DND-41 (cell line): ENCODE measurements around the gene RITA1.

Experiments
- ATAC-seq: fragments of 200-7000 bp; cut with Tn5 transposase; 3 replicates; pipeline ENCODE4 v1.9.1; 2021; ENCODE audit warnings: low read depth; ENCODE audit not compliant: insufficient read depth
- DNase-seq: peaks from one replicate; pipeline ENCODE4 v3.0.0-alpha.2; 2020
- H2AFZ ChIP-seq: 2 replicates; pipeline ENCODE4 v1.6.0; 2012; ENCODE audit warnings: low read depth, low read length
- H3K27ac ChIP-seq: 2 replicates; pipeline ENCODE4 v1.5.1; 2012; ENCODE audit warnings: low read length, inconsistent platforms
- H3K27me3 ChIP-seq: fragments of 200-600 bp; sonication (generic); 2 replicates; pipeline ENCODE4 v1.6.0; 2012; ENCODE audit warnings: low read length, mild to moderate bottlenecking, inconsistent platforms; ENCODE audit not compliant: insufficient read depth, poor library complexity
- H3K36me3 ChIP-seq: 2 replicates; pipeline ENCODE4 v1.5.1; 2012; ENCODE audit warnings: low read length, inconsistent platforms; ENCODE audit not compliant: insufficient read depth
- H3K4me1 ChIP-seq: 2 replicates; pipeline ENCODE4 v1.5.1; 2012; ENCODE audit warnings: mild to moderate bottlenecking, low read length; ENCODE audit not compliant: insufficient read depth
- H3K4me2 ChIP-seq: 2 replicates; pipeline ENCODE4 v1.6.0; 2012; ENCODE audit warnings: mild to moderate bottlenecking, moderate library complexity, low read length, inconsistent platforms; ENCODE audit not compliant: insufficient read depth
- H3K4me3 ChIP-seq, 2 experiments: fragments of 200-600 bp in 1 of 2; shearing (Covaris generic) in 1 of 2; 2 replicates each; pipeline ENCODE4 v1.5.1; 2012 to 2016; ENCODE audit warnings: inconsistent platforms in 2 of 2, low read length in 2 of 2, mild to moderate bottlenecking in 2 of 2, low read depth in 1 of 2, moderate library complexity in 1 of 2
- H3K79me2 ChIP-seq: 2 replicates; pipeline ENCODE4 v1.6.0; 2012; ENCODE audit warnings: low read length, inconsistent platforms; ENCODE audit not compliant: insufficient read depth
- H3K9ac ChIP-seq: 2 replicates; pipeline ENCODE4 v1.6.0; 2012; ENCODE audit warnings: low read depth, mild to moderate bottlenecking, inconsistent platforms, low read length, moderate library complexity
- H3K9me3 ChIP-seq: 2 replicates; pipeline ENCODE4 v1.5.1; 2012; ENCODE audit warnings: low read length, moderate library complexity, mild to moderate bottlenecking, inconsistent platforms; ENCODE audit not compliant: insufficient read depth, severe bottlenecking
- H4K20me1 ChIP-seq: 2 replicates; pipeline ENCODE4 v1.6.0; 2012; ENCODE audit warnings: low read length; ENCODE audit not compliant: insufficient read depth
- EZH2 ChIP-seq: IDR thresholded peaks from 3 replicates; pipeline ENCODE4 v1.6.1; 2012; ENCODE audit warnings: borderline replicate concordance, low read depth, mild to moderate bottlenecking, moderate library complexity, low read length, inconsistent platforms; ENCODE audit not compliant: severe bottlenecking
- TF ChIP-seq, protein P1 (sequence below): IDR thresholded peaks from 2 replicates; pipeline ENCODE4 v1.5.1; 2012; ENCODE audit warnings: borderline replicate concordance, low read length, moderate library complexity, mild to moderate bottlenecking; ENCODE audit not compliant: poor library complexity, severe bottlenecking; ENCODE audit errors: extremely low read depth

RITA1 gene

DNA sequence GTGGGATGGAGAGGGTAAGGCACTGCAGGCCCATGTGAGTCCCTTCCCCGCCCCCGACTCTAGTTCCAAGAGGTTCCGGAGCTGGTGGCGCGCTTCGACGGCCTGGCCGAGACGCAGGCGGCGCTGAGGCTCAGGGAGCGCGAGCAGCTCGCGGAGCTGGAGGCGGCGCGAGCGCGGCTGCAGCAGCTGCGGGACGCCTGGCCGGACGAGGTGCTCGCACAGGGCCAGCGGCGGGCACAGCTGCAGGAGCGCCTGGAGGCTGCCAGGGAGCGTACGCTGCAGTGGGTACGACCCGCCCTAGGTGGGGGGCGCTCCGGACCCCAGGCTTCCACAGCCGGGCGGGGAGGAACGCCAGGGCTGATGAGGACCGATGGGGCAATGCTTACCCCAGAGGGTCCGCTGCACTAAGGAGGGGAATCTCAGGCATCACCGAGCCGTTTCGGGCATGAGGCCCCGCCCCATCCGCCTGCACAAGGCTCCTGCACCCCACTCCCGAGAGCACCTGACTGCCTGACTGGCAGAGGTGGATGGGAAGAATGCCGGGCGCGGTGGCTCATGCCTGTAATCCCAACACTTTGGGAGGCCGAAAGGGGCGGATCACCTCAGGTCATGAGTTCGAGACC is 31.1 kb upstream of the RITA1 start:
- 0 out of 2 replicates have a peak overlapping the region, but pooled peaks have one; percentile 66 for H3K9ac ChIP-seq
- H3K4me3 ChIP-seq = peak overlapping the region in 1 of 2 experiments; percentile 54; a peak in 2 of 4 replicates
- ATAC-seq = peak; percentile 2; the same call in 1 of the 3 replicates
- H3K4me2 ChIP-seq = peak overlapping the region; percentile 96
- peaks cover 41% of the 10 kb centered on the region for H3K4me1 ChIP-seq
- H3K27ac ChIP-seq = no peak overlapping the region
- H2AFZ ChIP-seq = no peak overlapping the region
- H3K36me3 ChIP-seq = peaks cover 24% of the 10 kb centered on the region
- no peaks in the 10 kb centered on the region for H3K79me2 ChIP-seq
- H4K20me1 ChIP-seq = peaks cover 7% of the 10 kb centered on the region; the same call in 1 of the 2 replicates
- peak; percentile 38 for DNase-seq
- TF ChIP-seq, protein P1, sequence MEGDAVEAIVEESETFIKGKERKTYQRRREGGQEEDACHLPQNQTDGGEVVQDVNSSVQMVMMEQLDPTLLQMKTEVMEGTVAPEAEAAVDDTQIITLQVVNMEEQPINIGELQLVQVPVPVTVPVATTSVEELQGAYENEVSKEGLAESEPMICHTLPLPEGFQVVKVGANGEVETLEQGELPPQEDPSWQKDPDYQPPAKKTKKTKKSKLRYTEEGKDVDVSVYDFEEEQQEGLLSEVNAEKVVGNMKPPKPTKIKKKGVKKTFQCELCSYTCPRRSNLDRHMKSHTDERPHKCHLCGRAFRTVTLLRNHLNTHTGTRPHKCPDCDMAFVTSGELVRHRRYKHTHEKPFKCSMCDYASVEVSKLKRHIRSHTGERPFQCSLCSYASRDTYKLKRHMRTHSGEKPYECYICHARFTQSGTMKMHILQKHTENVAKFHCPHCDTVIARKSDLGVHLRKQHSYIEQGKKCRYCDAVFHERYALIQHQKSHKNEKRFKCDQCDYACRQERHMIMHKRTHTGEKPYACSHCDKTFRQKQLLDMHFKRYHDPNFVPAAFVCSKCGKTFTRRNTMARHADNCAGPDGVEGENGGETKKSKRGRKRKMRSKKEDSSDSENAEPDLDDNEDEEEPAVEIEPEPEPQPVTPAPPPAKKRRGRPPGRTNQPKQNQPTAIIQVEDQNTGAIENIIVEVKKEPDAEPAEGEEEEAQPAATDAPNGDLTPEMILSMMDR = no peak
- no peak for TF ChIP-seq EZH2
- H3K9me3 ChIP-seq = no peaks in the 10 kb centered on the region
- no peaks in the 10 kb centered on the region for H3K27me3 ChIP-seq

- Histone ChIP-seq H3K4me1 (peaks cover 35% of the 10 kb centered on the region), H3K4me2 (peak overlapping the region; percentile 10; the same call in 1 of the 2 replicates), H3K79me2 (no peaks in the 10 kb centered on the region), H4K20me1 (peaks cover 8% of the 10 kb centered on the region), H3K9ac (no peak overlapping the region), H2AFZ (no peak overlapping the region), H3K9me3 (no peaks in the 10 kb centered on the region), H3K36me3 (peaks cover 30% of the 10 kb centered on the region), H3K27ac (no peak overlapping the region), H3K4me3 (no peak overlapping the region), H3K27me3 (no peaks in the 10 kb centered on the region)
- ATAC-seq (no peak), DNase-seq (no peak)
- TF ChIP-seq, protein P1 = no peak
These were observed 30.5 kb upstream of the RITA1 start for GRCh38 chr12:113155060-113155459.

DNA sequence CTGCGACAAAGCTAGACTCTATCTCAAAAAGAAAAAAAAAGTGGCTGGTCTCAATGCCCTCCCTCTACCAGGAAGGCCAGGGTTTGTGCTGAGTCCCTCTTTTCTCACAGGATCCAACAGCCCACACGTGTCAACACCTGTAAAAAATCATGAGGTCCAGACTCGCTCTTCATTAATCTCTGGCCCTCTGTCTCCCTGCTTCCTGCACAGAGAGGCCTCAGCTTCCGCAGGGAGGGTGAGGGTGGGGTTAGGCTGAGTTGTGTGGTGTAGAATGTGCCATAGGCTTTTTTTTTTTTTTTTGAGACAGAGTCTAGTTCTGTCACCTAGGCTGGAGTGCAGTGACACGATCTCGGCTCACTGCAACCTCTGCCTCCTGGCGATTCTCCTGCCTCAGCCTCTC is 29.9 kb upstream of the RITA1 start:
- Histone ChIP-seq H3K4me1 (peaks cover 33% of the 10 kb centered on the region), H4K20me1 (peaks cover 11% of the 10 kb centered on the region), H2AFZ (no peak overlapping the region), H3K36me3 (peaks cover 36% of the 10 kb centered on the region), H3K27ac (no peak overlapping the region; the same call in 1 of the 2 replicates), H3K79me2 (no peaks in the 10 kb centered on the region), H3K4me2 (no peak overlapping the region), H3K9ac (no peak overlapping the region), H3K27me3 (no peaks in the 10 kb centered on the region), H3K9me3 (no peaks in the 10 kb centered on the region), H3K4me3 (no peak overlapping the region)
- TF ChIP-seq, protein P1 = no peak
- TF ChIP-seq EZH2 = no peak
- no peak for ATAC-seq
- peak; percentile 42 for DNase-seq
